ENCODE measurements around the gene DYRK1A.

GRCh38 chr21:37410639-37411038 lies 44.1 kb downstream of the DYRK1A start:
- TF ChIP-seq CTCF (IDR thresholded peaks at IDR 0.05): no peak
- TF ChIP-seq EP300 (IDR thresholded peaks at IDR 0.05; ENCODE audit: low read depth): no peak
- TF ChIP-seq POLR2AphosphoS5 (IDR thresholded peaks at IDR 0.05): no peak
- no peak for TF ChIP-seq POLR2A (IDR thresholded peaks at IDR 0.05)

Measured in transverse colon (tissue), 4 donors.